A673 (cell line): ENCODE measurements around the gene SEZ6L.

Experiments
- CTCF ChIP-seq: fragments of 300-800, 200-600 bp; sonication (generic); conservative IDR thresholded peaks from 2 replicates; pipeline ENCODE4 v1.5.1; 2017; ENCODE audit warnings: low read depth, mild to moderate bottlenecking, antibody characterized with exemption, low read length, moderate library complexity, mixed read lengths
- EZH2 ChIP-seq: fragments of 200-600 bp; sonication (generic); IDR thresholded peaks from 2 replicates; pipeline ENCODE4 v1.6.1; 2017; ENCODE audit warnings: borderline replicate concordance, low read depth, mild to moderate bottlenecking, mixed read lengths, antibody characterized with exemption, low read length; ENCODE audit not compliant: poor library complexity, severe bottlenecking

GRCh38 chr22:26246552-26246951 lies 77.3 kb downstream of the SEZ6L start:
- TF ChIP-seq CTCF, result no peak
- TF ChIP-seq EZH2, result no peak
